B cell (primary cell): ENCODE measurements around the gene DIPK1B.

Experiments
- CTCF ChIP-seq: fragments of 200-600 bp; IDR thresholded peaks from one replicate; pipeline ENCODE4 v1.8.0; 2022; ENCODE audit warnings: antibody characterized with exemption, mild to moderate bottlenecking
- EZH2 ChIP-seq: IDR thresholded peaks from 2 replicates; pipeline ENCODE4 v1.6.1; 2012; ENCODE audit warnings: borderline replicate concordance, low read depth, mild to moderate bottlenecking, moderate library complexity, low read length; ENCODE audit not compliant: insufficient read depth, poor library complexity, severe bottlenecking

GRCh38 chr9:136763649-136764035 lies 51.3 kb downstream of the DIPK1B start:
- TF ChIP-seq CTCF (no peak), EZH2 (no peak)
